Gastroesophageal sphincter (tissue), 4 donors: ENCODE measurements around the gene MTCL1. TPM values are rescaled to one million over a fixed set of nuclear protein-coding genes. Genes with fewer than 3 reads are reported as not detected.

Experiments used
- ATAC-seq: fragments of 150-250 bp; one replicate; pipeline ENCODE4 v1.9.1; 2016; ENCODE audit warnings: mild to moderate bottlenecking, moderate library complexity
- H3K27ac ChIP-seq, 4 donors: fragments of 200-600 bp; sonication (generic) in 3 of 4; 1 replicate in 3 of 4; 2 replicates in 1 of 4; pipeline ENCODE4 v1.5.1; 2016 to 2019
- H3K27me3 ChIP-seq: fragments of 200-600 bp; sonication (generic); one replicate; pipeline ENCODE4 v1.5.1; 2019
- H3K36me3 ChIP-seq, 2 donors: fragments of 200-600 bp; sonication (generic); one replicate each; pipeline ENCODE4 v1.5.1; 2019; ENCODE audit warnings: control low read depth in 1 of 2
- H3K4me1 ChIP-seq, 3 donors: fragments of 200-600 bp; sonication (generic); 1 replicate in 2 of 3; 2 replicates in 1 of 3; pipeline ENCODE4 v1.5.1; 2016 to 2019; ENCODE audit warnings: control low read depth in 2 of 3
- H3K4me3 ChIP-seq, 2 donors: fragments of 200-600 bp; sonication (generic); one replicate each; pipeline ENCODE4 v1.5.1; 2019; ENCODE audit warnings: mild to moderate bottlenecking in 1 of 2, moderate library complexity in 1 of 2
- H3K9me3 ChIP-seq, 3 donors: fragments of 200-600 bp; sonication (generic); one replicate each; pipeline ENCODE4 v1.5.1; 2017 to 2019; ENCODE audit warnings: control low read depth in 2 of 3
- CTCF ChIP-seq, 4 experiments: fragments of 200-600 bp in 2 of 4; fragments of 450-650 bp in 2 of 4; sonication (generic) in 1 of 4; IDR thresholded peaks; one replicate each; pipeline ENCODE4 v1.5.1; 2017 to 2019; ENCODE audit warnings: antibody characterized with exemption in 4 of 4, mild to moderate bottlenecking in 2 of 4, moderate library complexity in 2 of 4
- EP300 ChIP-seq: sonication (generic); formaldehyde crosslinking; IDR thresholded peaks from one replicate; pipeline ENCODE4 v1.6.1; 2017; ENCODE audit warnings: antibody characterized with exemption, mild to moderate bottlenecking
- POLR2A ChIP-seq, 2 donors: fragments of 450-650 bp; IDR thresholded peaks; one replicate each; pipeline ENCODE4 v1.6.1; 2017; ENCODE audit warnings: antibody characterized with exemption in 2 of 2, mild to moderate bottlenecking in 2 of 2, moderate library complexity in 1 of 2
- POLR2AphosphoS5 ChIP-seq: sonication (generic); formaldehyde crosslinking; IDR thresholded peaks from one replicate; pipeline ENCODE4 v1.6.1; 2017; ENCODE audit warnings: antibody characterized with exemption
- WGBS, 2 donors: methylation state at CpG; one replicate each; pipeline ENCODE4 v1.1.5; 2018; ENCODE audit warnings: low coverage in 1 of 2; 5-methylcytosine and 5-hydroxymethylcytosine counted together
- total RNA-seq, 4 donors: library from RNA; depleted of rRNA; stranded (reverse); fragments of >200 nt; gene quantifications; one replicate each; pipeline ENCODE4 v1.1.0, GENCODE V29; 2016

MTCL1 gene
- total RNA-seq, 4 donors from 2014 or later, result 35.0 to 68.0 (median 51.4) TPM

- H3K27me3 ChIP-seq, result no peaks in the 10 kb centered on the region
- ATAC-seq, result no peak
- H3K27ac ChIP-seq, result no peak overlapping the region
- no peak overlapping the region for H3K4me3 ChIP-seq
- H3K36me3 ChIP-seq, result no peaks in the 10 kb centered on the region
- TF ChIP-seq POLR2AphosphoS5 (no peak), POLR2A (IDR thresholded peaks at IDR 0.05) (no peak), EP300 (no peak), CTCF (IDR thresholded peaks at IDR 0.05) (no peak)
- H3K9me3 ChIP-seq, result no peaks in the 10 kb centered on the region
- H3K4me1 ChIP-seq, result no peaks in the 10 kb centered on the region
- WGBS, 2 donors, result 88 to 97% methylated on average over 4 of the region's 4 CpGs
These were observed 152.4 kb downstream of the MTCL1 start for GRCh38 chr18:8857806-8858205.

- Histone ChIP-seq H3K4me1 (no peaks in the 10 kb centered on the region), H3K27me3 (no peaks in the 10 kb centered on the region), H3K4me3 (no peak overlapping the region), H3K27ac (peak overlapping the region in 1 of 4 donors; percentile 8), H3K9me3 (no peaks in the 10 kb centered on the region), H3K36me3 (no peaks in the 10 kb centered on the region)
- ATAC-seq, result peak; percentile 91
- WGBS, 2 donors, result 0 to 11% methylated on average over 1 of the region's 1 CpG
- no peak for TF ChIP-seq CTCF (IDR thresholded peaks at IDR 0.05)
- peak; percentile 81 for TF ChIP-seq POLR2AphosphoS5
These were observed 153.6 kb downstream of the MTCL1 start for GRCh38 chr18:8858888-8859511.

GRCh38 chr18:8860845-8861642, 155.7 kb downstream of the MTCL1 start:
- Histone ChIP-seq H3K27me3 (no peaks in the 10 kb centered on the region), H3K27ac (no peak overlapping the region), H3K4me3 (no peak overlapping the region), H3K9me3 (no peaks in the 10 kb centered on the region), H3K36me3 (no peaks in the 10 kb centered on the region), H3K4me1 (no peaks in the 10 kb centered on the region)
- TF ChIP-seq POLR2AphosphoS5, result no peak
- no peak for TF ChIP-seq CTCF (IDR thresholded peaks at IDR 0.05)
- no peak for TF ChIP-seq POLR2A (IDR thresholded peaks at IDR 0.05)
- no peak for TF ChIP-seq EP300
- ATAC-seq, result no peak
- 86 to 93% methylated on average over 4 to 5 of the region's 6 CpGs for WGBS, 2 donors

- ATAC-seq, result no peak
These were observed 158.1 kb downstream of the MTCL1 start for GRCh38 chr18:8863427-8863826.

More at GRCh38 chr18:8863427-8863826, 158.1 kb downstream of the MTCL1 start:
- WGBS, 2 donors, result 88 to 94% methylated on average over 3 of the region's 3 CpGs
- Histone ChIP-seq H3K27me3 (no peaks in the 10 kb centered on the region), H3K27ac (no peak overlapping the region), H3K4me1 (no peaks in the 10 kb centered on the region), H3K9me3 (no peaks in the 10 kb centered on the region), H3K36me3 (no peaks in the 10 kb centered on the region), H3K4me3 (no peak overlapping the region)
- TF ChIP-seq CTCF (IDR thresholded peaks at IDR 0.05), result no peak
- TF ChIP-seq POLR2A (IDR thresholded peaks at IDR 0.05), result no peak
- no peak for TF ChIP-seq EP300
- TF ChIP-seq POLR2AphosphoS5, result no peak
